BJ (cell line): ENCODE data around the gene COL2A1. TPM values are rescaled to one million over a fixed set of nuclear protein-coding genes. Genes with fewer than 3 reads are reported as not detected.

Experiments used
- CTCF ChIA-PET: fragments of 350-600 bp; formaldehyde crosslinking; extraction: SDS; loops from one replicate; lab custom pipeline; 2021; ENCODE audit warnings: antibody characterized with exemption, inconsistent platforms; lab: Yijun Ruan, JAX
- POLR2A ChIA-PET: fragments of 300-600 bp; sonication (Branson Sonifier 250); formaldehyde crosslinking; extraction: SDS; loops from one replicate; lab custom pipeline; 2021; ENCODE audit warnings: antibody characterized with exemption; lab: Charles Lee
- DNase-seq: peaks from one replicate; pipeline ENCODE4 v3.0.0-alpha.2; 2011; ENCODE audit warnings: low read depth
- H3K27me3 ChIP-seq: 2 replicates; pipeline ENCODE4 v1.6.0; 2011; ENCODE audit warnings: low read length; ENCODE audit not compliant: control insufficient read depth, insufficient read depth
- H3K36me3 ChIP-seq: 2 replicates; pipeline ENCODE4 v1.5.1; 2011; ENCODE audit warnings: low read length; ENCODE audit not compliant: control insufficient read depth, insufficient read depth
- H3K4me3 ChIP-seq: 2 replicates; pipeline ENCODE4 v1.5.1; 2011; ENCODE audit warnings: low read depth, mild to moderate bottlenecking, control low read depth, low read length
- CTCF ChIP-seq: IDR thresholded peaks from 2 replicates; pipeline ENCODE4 v1.5.1; 2011; ENCODE audit warnings: low read depth, mild to moderate bottlenecking, control low read depth, inconsistent platforms, low read length, moderate library complexity; ENCODE audit not compliant: insufficient read depth
- polyA plus RNA-seq: library from polyadenylated mRNA; depleted of rRNA; stranded (reverse); fragments of >200 nt; gene quantifications from 2 replicates; pipeline ENCODE4 v1.2.3, GENCODE V29; 2011

COL2A1 gene
- polyA plus RNA-seq, 1 experiment, result not detected

- no peak overlapping the region for H3K4me3 ChIP-seq
- no peak for TF ChIP-seq CTCF
- no peak for DNase-seq
- peaks cover 21% of the 10 kb centered on the region for H3K27me3 ChIP-seq
- H3K36me3 ChIP-seq, result no peaks in the 10 kb centered on the region; the same call in 1 of the 2 replicates
- CTCF ChIA-PET, result interaction anchor here (1.2 kb wide), 1 partner anchor 20 kb away, joined by 3 read pairs; no protein-coding TSS in a partner anchor
- POLR2A ChIA-PET, result no interaction called here
These were observed 13.7 kb downstream of the COL2A1 start for GRCh38 chr12:47990351-47991105.

DNA sequence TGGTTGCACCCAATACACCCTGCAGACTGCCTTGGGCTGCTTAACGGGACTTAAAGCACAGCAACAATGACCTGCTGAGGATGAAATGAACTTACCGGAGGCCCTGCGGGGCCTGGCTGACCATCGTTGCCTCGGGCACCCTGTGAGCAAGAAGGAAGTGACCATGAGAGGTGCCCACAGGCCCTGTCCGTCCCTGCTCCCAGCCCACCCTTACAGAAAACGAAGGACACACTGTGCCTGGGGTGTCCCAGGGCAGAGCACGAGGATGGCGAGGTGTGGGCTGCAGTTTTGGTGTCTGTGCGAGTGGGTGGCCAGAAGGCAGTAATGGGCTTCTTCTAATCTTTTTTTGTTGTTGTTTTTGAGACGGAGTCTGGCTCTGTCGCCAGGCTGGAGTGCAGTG is 14.6 kb downstream of the COL2A1 start:
- no peaks in the 10 kb centered on the region; the same call in 1 of the 2 replicates for H3K36me3 ChIP-seq
- TF ChIP-seq CTCF, result no peak
- H3K4me3 ChIP-seq, result no peak overlapping the region
- ChIA-PET POLR2A (no interaction called here), CTCF (no interaction called here)
- no peak for DNase-seq
- H3K27me3 ChIP-seq, result peaks cover 19% of the 10 kb centered on the region

- no peak overlapping the region for H3K4me3 ChIP-seq
- no peaks in the 10 kb centered on the region; the same call in 1 of the 2 replicates for H3K36me3 ChIP-seq
- POLR2A ChIA-PET, result no interaction called here
- no peak for DNase-seq
- no peak for TF ChIP-seq CTCF
- H3K27me3 ChIP-seq, result peaks cover 14% of the 10 kb centered on the region
- CTCF ChIA-PET, result no interaction called here
These were observed 15.3 kb downstream of the COL2A1 start for GRCh38 chr12:47989023-47989417.

DNA sequence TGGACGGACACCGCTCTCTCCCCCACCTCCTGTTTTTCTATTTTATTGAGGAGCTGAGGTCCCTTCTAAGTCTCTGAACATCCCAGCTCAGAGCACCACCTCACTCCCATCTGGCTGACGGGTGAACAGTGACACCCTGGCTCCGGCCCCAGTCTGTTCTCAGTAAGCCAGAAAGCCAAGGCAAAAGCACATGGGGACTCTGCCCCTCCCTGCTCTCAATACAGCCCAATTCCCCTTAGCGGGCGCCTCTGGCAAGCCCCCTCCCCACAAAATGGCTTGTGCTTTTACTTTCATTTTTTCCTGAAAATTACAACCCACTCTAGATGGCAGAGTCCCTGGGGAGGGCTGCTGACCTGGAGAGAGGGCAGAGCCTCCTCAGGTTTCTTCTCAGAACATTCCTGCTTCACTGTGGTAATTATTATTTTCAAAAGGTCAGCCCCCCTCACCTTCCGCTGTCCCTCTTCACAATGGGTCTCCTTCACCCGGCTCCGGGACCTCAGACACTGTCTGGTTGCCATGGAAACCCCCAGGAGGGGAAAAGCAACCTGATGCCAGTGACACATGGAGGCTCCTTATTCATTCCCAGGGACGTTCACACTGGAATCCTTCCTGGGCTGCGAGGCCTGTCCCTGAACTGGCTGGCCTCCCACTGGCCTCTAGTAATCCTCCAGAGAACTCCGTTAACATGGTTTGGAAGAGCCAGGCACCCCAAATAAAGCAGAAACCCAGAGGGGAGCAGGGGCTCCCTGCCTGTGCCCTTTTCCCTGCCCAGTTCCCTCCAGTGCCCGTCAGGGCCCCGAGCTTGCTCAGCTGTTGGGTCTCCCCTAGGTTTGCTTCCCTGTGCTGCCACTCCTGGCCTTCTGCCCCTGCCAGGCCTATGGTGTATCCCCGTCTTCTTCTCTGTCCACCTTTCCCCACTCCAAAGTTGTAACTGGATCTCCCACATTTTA is 15.9 kb downstream of the COL2A1 start:
- CTCF ChIA-PET, result no interaction called here
- Histone ChIP-seq H3K27me3 (peaks cover 12% of the 10 kb centered on the region), H3K36me3 (no peaks in the 10 kb centered on the region; the same call in 1 of the 2 replicates), H3K4me3 (no peak overlapping the region)
- no peak for DNase-seq
- POLR2A ChIA-PET, result no interaction called here
- TF ChIP-seq CTCF, result no peak

GRCh38 chr12:47987411-47988072 is 16.7 kb downstream of the COL2A1 start:
- ChIA-PET CTCF (no interaction called here), POLR2A (no interaction called here)
- no peaks in the 10 kb centered on the region; the same call in 1 of the 2 replicates for H3K36me3 ChIP-seq
- peaks cover 11% of the 10 kb centered on the region for H3K27me3 ChIP-seq
- no peak overlapping the region for H3K4me3 ChIP-seq
- no peak for DNase-seq
- no peak for TF ChIP-seq CTCF
